Measurements from ENCODE around the gene RPL18.

GRCh38 chr19:48650974-48651682 is 32.1 kb upstream of the RPL18 start:
- no peak for TF ChIP-seq MTF1 (CRISPR knock-in tag; IDR thresholded peaks at IDR 0.05; ENCODE audit: borderline replicate concordance)
- no peak for TF ChIP-seq CTCF (IDR thresholded peaks at IDR 0.05 in 2 of 3, conservative IDR thresholded peaks at IDR 0.05 in 1 of 3; ENCODE audit: insufficient read depth in 2 of 3, low read depth in 1 of 3, low read length in 3 of 3)
- no peak for TF ChIP-seq NCOA1 (IDR thresholded peaks at IDR 0.05; ENCODE audit: low read depth)
- no peak for TF ChIP-seq ZNF232 (CRISPR knock-in tag; IDR thresholded peaks at IDR 0.05)
- no peak for TF ChIP-seq NFYB (IDR thresholded peaks at IDR 0.05; ENCODE audit: extremely low read depth, insufficient read length)
- TF ChIP-seq, protein P1, sequence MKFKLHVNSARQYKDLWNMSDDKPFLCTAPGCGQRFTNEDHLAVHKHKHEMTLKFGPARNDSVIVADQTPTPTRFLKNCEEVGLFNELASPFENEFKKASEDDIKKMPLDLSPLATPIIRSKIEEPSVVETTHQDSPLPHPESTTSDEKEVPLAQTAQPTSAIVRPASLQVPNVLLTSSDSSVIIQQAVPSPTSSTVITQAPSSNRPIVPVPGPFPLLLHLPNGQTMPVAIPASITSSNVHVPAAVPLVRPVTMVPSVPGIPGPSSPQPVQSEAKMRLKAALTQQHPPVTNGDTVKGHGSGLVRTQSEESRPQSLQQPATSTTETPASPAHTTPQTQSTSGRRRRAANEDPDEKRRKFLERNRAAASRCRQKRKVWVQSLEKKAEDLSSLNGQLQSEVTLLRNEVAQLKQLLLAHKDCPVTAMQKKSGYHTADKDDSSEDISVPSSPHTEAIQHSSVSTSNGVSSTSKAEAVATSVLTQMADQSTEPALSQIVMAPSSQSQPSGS (CRISPR knock-in tag; IDR thresholded peaks at IDR 0.05), result no peak
- TF ChIP-seq, protein P2, sequence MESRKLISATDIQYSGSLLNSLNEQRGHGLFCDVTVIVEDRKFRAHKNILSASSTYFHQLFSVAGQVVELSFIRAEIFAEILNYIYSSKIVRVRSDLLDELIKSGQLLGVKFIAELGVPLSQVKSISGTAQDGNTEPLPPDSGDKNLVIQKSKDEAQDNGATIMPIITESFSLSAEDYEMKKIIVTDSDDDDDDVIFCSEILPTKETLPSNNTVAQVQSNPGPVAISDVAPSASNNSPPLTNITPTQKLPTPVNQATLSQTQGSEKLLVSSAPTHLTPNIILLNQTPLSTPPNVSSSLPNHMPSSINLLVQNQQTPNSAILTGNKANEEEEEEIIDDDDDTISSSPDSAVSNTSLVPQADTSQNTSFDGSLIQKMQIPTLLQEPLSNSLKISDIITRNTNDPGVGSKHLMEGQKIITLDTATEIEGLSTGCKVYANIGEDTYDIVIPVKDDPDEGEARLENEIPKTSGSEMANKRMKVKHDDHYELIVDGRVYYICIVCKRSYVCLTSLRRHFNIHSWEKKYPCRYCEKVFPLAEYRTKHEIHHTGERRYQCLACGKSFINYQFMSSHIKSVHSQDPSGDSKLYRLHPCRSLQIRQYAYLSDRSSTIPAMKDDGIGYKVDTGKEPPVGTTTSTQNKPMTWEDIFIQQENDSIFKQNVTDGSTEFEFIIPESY (CRISPR knock-in tag; IDR thresholded peaks at IDR 0.05), result no peak

Measured in K562 (cell line).